GM23338 (cell line): ENCODE measurements around the gene LRP10. TPM values are rescaled to one million over a fixed set of nuclear protein-coding genes. Genes with fewer than 3 reads are reported as not detected.

Experiments
- ATAC-seq: fragments of 200-7000 bp; cut with Tn5 transposase; 3 replicates; pipeline ENCODE4 v1.9.1; 2020
- DNase-seq: peaks from one replicate; pipeline ENCODE4 v3.0.0-alpha.2; 2015; ENCODE audit warnings: low spot score
- H2AFZ ChIP-seq: fragments of 200-600 bp; sonication (generic); 2 replicates; pipeline ENCODE4 v1.8.0; 2016; ENCODE audit warnings: antibody characterized with exemption, mild to moderate bottlenecking, moderate library complexity
- H3F3A ChIP-seq: fragments of 200-600 bp; sonication (generic); replicated peaks from 2 replicates; pipeline ENCODE4 v1.8.0; 2017; ENCODE audit warnings: antibody characterized with exemption, mixed run types, low read depth
- H3K27ac ChIP-seq: fragments of 200-600 bp; sonication (generic); 2 replicates; pipeline ENCODE4 v1.6.1; 2016; ENCODE audit warnings: low read depth
- H3K27me3 ChIP-seq: fragments of 200-600 bp; sonication (generic); 2 replicates; pipeline ENCODE4 v1.8.0; 2016; ENCODE audit warnings: mild to moderate bottlenecking, mixed run types, moderate library complexity; ENCODE audit not compliant: insufficient read depth
- H3K36me3 ChIP-seq: fragments of 200-600 bp; sonication (generic); 2 replicates; pipeline ENCODE4 v1.8.0; 2016; ENCODE audit warnings: mild to moderate bottlenecking; ENCODE audit not compliant: insufficient read depth
- H3K4me1 ChIP-seq: fragments of 200-600 bp; sonication (generic); 2 replicates; pipeline ENCODE4 v1.8.0; 2016; ENCODE audit warnings: mild to moderate bottlenecking, moderate library complexity; ENCODE audit not compliant: insufficient read depth
- H3K4me2 ChIP-seq: fragments of 200-600 bp; sonication (generic); 2 replicates; pipeline ENCODE4 v1.7.1; 2017; ENCODE audit warnings: mixed run types
- H3K4me3 ChIP-seq: fragments of 200-600 bp; sonication (generic); 2 replicates; pipeline ENCODE4 v1.6.1; 2016; ENCODE audit warnings: mixed run types
- H3K79me2 ChIP-seq: fragments of 200-600 bp; sonication (generic); replicated peaks from 2 replicates; pipeline ENCODE4 v1.8.0; 2017; ENCODE audit warnings: mild to moderate bottlenecking; ENCODE audit not compliant: insufficient read depth
- H3K9me2 ChIP-seq: fragments of 200-600 bp; sonication (generic); 2 replicates; pipeline ENCODE4 v1.8.0; 2017; ENCODE audit not compliant: insufficient read depth
- H4K20me1 ChIP-seq: fragments of 200-600 bp; sonication (generic); replicated peaks from 2 replicates; pipeline ENCODE4 v1.8.0; 2017; ENCODE audit warnings: mild to moderate bottlenecking; ENCODE audit not compliant: insufficient read depth
- H3K27ac Mint-ChIP-seq: 2 replicates; pipeline ENCODE4 v1.8.0; 2020; ENCODE audit warnings: inconsistent platforms, mild to moderate bottlenecking, moderate library complexity, mixed read lengths
- H3K27me3 Mint-ChIP-seq: 3 replicates; pipeline ENCODE4 v1.8.0; 2022; ENCODE audit warnings: low read depth, mild to moderate bottlenecking, moderate library complexity, mixed read lengths, inconsistent platforms; ENCODE audit not compliant: insufficient read depth, poor library complexity
- H3K36me3 Mint-ChIP-seq: 3 replicates; pipeline ENCODE4 v1.8.0; 2021; ENCODE audit warnings: low read depth, mild to moderate bottlenecking, inconsistent platforms, moderate library complexity, mixed read lengths
- H3K4me1 Mint-ChIP-seq: 3 replicates; pipeline ENCODE4 v1.8.0; 2020; ENCODE audit warnings: mild to moderate bottlenecking, inconsistent platforms, mixed read lengths
- H3K4me3 Mint-ChIP-seq: 3 replicates; pipeline ENCODE4 v1.8.0; 2021; ENCODE audit warnings: moderate library complexity, mild to moderate bottlenecking, inconsistent platforms, mixed read lengths
- H3K9me3 Mint-ChIP-seq: 3 replicates; pipeline ENCODE4 v1.8.0; 2020; ENCODE audit warnings: moderate library complexity, mild to moderate bottlenecking, inconsistent platforms, mixed read lengths
- CREB1 ChIP-seq: fragments of 250-450 bp; sonication (Bioruptor Pico); IDR thresholded peaks from 2 replicates; pipeline ENCODE4 v1.5.0; 2020; ENCODE audit warnings: low read depth, mild to moderate bottlenecking, moderate library complexity
- ETS1 ChIP-seq: IDR thresholded peaks from 2 replicates; pipeline ENCODE4 v1.6.1; 2016; ENCODE audit warnings: antibody characterized with exemption
- EZH2 ChIP-seq: fragments of 200-600 bp; sonication (generic); IDR thresholded peaks from one replicate; pipeline ENCODE4 v1.8.0; 2017; ENCODE audit warnings: antibody characterized with exemption, mild to moderate bottlenecking, low read depth; ENCODE audit not compliant: unreplicated experiment
- EZH2phosphoT487 ChIP-seq: fragments of 200-600 bp; sonication (generic); IDR thresholded peaks from one replicate; pipeline ENCODE4 v1.8.1; 2018; ENCODE audit warnings: antibody characterized with exemption; ENCODE audit not compliant: unreplicated experiment
- JUNB ChIP-seq: IDR thresholded peaks from one replicate; pipeline ENCODE4 v1.6.1; 2016; ENCODE audit warnings: antibody characterized with exemption; ENCODE audit not compliant: unreplicated experiment
- NANOG ChIP-seq: IDR thresholded peaks from 2 replicates; pipeline ENCODE4 v1.6.1; 2016; ENCODE audit warnings: antibody characterized with exemption, borderline replicate concordance
- POLR2AphosphoS5 ChIP-seq: IDR thresholded peaks from 2 replicates; pipeline ENCODE4 v1.6.1; 2016; ENCODE audit warnings: antibody characterized with exemption, low read depth
- STAT1 ChIP-seq: IDR thresholded peaks from one replicate; pipeline ENCODE4 v1.6.1; 2016; ENCODE audit warnings: antibody characterized with exemption; ENCODE audit not compliant: unreplicated experiment
- ZNF114 ChIP-seq: fragments of 250-450 bp; sonication (Bioruptor Pico); IDR thresholded peaks from 2 replicates; pipeline ENCODE4 v1.5.0; 2020; ENCODE audit warnings: mild to moderate bottlenecking, moderate library complexity
- ZNF331 ChIP-seq: fragments of 250-450 bp; sonication (Bioruptor Pico); IDR thresholded peaks from 2 replicates; pipeline ENCODE4 v1.5.0; 2020; ENCODE audit warnings: low read depth, mild to moderate bottlenecking, moderate library complexity
- polyA plus RNA-seq: library from polyadenylated mRNA; unstranded; fragments of >200 nt; fragmentation: Nextera tagmentation; extraction: Ambion mirVana; gene quantifications from 2 replicates; pipeline ENCODE4 v1.2.1, GENCODE V29; 2016
- total RNA-seq: library from RNA; depleted of rRNA; stranded (reverse); fragments of >200 nt; shearing (Covaris generic); gene quantifications from 2 replicates; pipeline ENCODE4 v1.2.3, GENCODE V29; 2014
- TF ChIP-seq, protein P1 (sequence below): IDR thresholded peaks from one replicate; pipeline ENCODE4 v1.6.1; 2018; ENCODE audit warnings: antibody characterized with exemption; ENCODE audit not compliant: unreplicated experiment
- TF ChIP-seq, protein P2 (sequence below), 2 experiments: fragments of 200-600 bp in 1 of 2; sonication (generic) in 1 of 2; conservative IDR thresholded peaks; 2 replicates each; pipeline versions ENCODE4 v1.5.1 to v1.6.1; 2016 to 2017; ENCODE audit warnings: antibody characterized with exemption in 2 of 2, low read depth in 2 of 2, mild to moderate bottlenecking in 2 of 2, moderate library complexity in 1 of 2
- TF ChIP-seq, protein P3 (sequence below): fragments of 250-450 bp; sonication (Bioruptor Pico); IDR thresholded peaks from 2 replicates; pipeline ENCODE4 v1.5.0; 2020; ENCODE audit warnings: mild to moderate bottlenecking, moderate library complexity

The LRP10 gene
- total and polyA plus RNA-seq, 2 experiments from 2014 or later = 6.4 to 18.1 TPM

DNA sequence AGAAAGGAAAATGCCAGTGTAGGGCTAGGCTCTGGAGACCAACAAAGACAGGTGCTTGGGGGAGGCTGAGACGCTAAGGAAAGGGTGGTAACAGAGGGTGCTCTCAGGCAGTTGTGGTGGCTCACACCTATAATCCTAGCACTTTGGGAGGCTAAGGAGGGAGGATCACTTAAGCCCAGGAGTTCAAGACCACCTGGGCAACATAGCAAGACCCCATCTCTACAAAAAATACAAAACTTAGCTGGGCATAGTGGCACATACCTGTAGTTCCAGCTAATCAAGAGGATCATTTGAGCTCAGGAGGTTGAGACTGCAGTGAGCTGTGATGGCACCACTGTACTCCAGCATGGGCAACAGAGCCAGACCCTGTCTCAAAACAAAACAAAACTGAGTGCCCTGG is 23.9 kb downstream of the LRP10 start:
- Mint-ChIP-seq H3K27ac (no peak overlapping the region), H3K4me3 (no peak overlapping the region), H3K9me3 (no peaks in the 10 kb centered on the region), H3K4me1 (peaks cover 10% of the 10 kb centered on the region), H3K27me3 (peaks cover 26% of the 10 kb centered on the region), H3K36me3 (peaks cover 3% of the 10 kb centered on the region; the same call in 1 of the 3 replicates)
- ATAC-seq (no peak), DNase-seq (no peak)
- Histone ChIP-seq H3K4me3 (no peak overlapping the region), H3K27ac (no peak overlapping the region), H4K20me1 (no peaks in the 10 kb centered on the region; the same call in none of the 2 replicates), H3K4me2 (no peak overlapping the region), H3K79me2 (no peaks in the 10 kb centered on the region), H3K9me2 (no peaks in the 10 kb centered on the region), H3F3A (peaks cover 7% of the 10 kb centered on the region), H3K4me1 (peaks cover 14% of the 10 kb centered on the region), H2AFZ (no peak overlapping the region), H3K36me3 (no peaks in the 10 kb centered on the region), H3K27me3 (peaks cover 41% of the 10 kb centered on the region)
- TF ChIP-seq, protein P1, sequence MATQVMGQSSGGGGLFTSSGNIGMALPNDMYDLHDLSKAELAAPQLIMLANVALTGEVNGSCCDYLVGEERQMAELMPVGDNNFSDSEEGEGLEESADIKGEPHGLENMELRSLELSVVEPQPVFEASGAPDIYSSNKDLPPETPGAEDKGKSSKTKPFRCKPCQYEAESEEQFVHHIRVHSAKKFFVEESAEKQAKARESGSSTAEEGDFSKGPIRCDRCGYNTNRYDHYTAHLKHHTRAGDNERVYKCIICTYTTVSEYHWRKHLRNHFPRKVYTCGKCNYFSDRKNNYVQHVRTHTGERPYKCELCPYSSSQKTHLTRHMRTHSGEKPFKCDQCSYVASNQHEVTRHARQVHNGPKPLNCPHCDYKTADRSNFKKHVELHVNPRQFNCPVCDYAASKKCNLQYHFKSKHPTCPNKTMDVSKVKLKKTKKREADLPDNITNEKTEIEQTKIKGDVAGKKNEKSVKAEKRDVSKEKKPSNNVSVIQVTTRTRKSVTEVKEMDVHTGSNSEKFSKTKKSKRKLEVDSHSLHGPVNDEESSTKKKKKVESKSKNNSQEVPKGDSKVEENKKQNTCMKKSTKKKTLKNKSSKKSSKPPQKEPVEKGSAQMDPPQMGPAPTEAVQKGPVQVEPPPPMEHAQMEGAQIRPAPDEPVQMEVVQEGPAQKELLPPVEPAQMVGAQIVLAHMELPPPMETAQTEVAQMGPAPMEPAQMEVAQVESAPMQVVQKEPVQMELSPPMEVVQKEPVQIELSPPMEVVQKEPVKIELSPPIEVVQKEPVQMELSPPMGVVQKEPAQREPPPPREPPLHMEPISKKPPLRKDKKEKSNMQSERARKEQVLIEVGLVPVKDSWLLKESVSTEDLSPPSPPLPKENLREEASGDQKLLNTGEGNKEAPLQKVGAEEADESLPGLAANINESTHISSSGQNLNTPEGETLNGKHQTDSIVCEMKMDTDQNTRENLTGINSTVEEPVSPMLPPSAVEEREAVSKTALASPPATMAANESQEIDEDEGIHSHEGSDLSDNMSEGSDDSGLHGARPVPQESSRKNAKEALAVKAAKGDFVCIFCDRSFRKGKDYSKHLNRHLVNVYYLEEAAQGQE = no peak
- TF ChIP-seq EZH2 (no peak), JUNB (no peak), EZH2phosphoT487 (no peak), ETS1 (no peak), CREB1 (CRISPR knock-in tag) (no peak), ZNF114 (CRISPR knock-in tag) (no peak), POLR2AphosphoS5 (no peak), STAT1 (no peak), NANOG (no peak), ZNF331 (CRISPR knock-in tag) (no peak)
- TF ChIP-seq, protein P2, sequence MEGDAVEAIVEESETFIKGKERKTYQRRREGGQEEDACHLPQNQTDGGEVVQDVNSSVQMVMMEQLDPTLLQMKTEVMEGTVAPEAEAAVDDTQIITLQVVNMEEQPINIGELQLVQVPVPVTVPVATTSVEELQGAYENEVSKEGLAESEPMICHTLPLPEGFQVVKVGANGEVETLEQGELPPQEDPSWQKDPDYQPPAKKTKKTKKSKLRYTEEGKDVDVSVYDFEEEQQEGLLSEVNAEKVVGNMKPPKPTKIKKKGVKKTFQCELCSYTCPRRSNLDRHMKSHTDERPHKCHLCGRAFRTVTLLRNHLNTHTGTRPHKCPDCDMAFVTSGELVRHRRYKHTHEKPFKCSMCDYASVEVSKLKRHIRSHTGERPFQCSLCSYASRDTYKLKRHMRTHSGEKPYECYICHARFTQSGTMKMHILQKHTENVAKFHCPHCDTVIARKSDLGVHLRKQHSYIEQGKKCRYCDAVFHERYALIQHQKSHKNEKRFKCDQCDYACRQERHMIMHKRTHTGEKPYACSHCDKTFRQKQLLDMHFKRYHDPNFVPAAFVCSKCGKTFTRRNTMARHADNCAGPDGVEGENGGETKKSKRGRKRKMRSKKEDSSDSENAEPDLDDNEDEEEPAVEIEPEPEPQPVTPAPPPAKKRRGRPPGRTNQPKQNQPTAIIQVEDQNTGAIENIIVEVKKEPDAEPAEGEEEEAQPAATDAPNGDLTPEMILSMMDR (conservative IDR thresholded peaks at IDR 0.05; ENCODE audit: low read depth in 2 of 2) = no peak
- TF ChIP-seq, protein P3, sequence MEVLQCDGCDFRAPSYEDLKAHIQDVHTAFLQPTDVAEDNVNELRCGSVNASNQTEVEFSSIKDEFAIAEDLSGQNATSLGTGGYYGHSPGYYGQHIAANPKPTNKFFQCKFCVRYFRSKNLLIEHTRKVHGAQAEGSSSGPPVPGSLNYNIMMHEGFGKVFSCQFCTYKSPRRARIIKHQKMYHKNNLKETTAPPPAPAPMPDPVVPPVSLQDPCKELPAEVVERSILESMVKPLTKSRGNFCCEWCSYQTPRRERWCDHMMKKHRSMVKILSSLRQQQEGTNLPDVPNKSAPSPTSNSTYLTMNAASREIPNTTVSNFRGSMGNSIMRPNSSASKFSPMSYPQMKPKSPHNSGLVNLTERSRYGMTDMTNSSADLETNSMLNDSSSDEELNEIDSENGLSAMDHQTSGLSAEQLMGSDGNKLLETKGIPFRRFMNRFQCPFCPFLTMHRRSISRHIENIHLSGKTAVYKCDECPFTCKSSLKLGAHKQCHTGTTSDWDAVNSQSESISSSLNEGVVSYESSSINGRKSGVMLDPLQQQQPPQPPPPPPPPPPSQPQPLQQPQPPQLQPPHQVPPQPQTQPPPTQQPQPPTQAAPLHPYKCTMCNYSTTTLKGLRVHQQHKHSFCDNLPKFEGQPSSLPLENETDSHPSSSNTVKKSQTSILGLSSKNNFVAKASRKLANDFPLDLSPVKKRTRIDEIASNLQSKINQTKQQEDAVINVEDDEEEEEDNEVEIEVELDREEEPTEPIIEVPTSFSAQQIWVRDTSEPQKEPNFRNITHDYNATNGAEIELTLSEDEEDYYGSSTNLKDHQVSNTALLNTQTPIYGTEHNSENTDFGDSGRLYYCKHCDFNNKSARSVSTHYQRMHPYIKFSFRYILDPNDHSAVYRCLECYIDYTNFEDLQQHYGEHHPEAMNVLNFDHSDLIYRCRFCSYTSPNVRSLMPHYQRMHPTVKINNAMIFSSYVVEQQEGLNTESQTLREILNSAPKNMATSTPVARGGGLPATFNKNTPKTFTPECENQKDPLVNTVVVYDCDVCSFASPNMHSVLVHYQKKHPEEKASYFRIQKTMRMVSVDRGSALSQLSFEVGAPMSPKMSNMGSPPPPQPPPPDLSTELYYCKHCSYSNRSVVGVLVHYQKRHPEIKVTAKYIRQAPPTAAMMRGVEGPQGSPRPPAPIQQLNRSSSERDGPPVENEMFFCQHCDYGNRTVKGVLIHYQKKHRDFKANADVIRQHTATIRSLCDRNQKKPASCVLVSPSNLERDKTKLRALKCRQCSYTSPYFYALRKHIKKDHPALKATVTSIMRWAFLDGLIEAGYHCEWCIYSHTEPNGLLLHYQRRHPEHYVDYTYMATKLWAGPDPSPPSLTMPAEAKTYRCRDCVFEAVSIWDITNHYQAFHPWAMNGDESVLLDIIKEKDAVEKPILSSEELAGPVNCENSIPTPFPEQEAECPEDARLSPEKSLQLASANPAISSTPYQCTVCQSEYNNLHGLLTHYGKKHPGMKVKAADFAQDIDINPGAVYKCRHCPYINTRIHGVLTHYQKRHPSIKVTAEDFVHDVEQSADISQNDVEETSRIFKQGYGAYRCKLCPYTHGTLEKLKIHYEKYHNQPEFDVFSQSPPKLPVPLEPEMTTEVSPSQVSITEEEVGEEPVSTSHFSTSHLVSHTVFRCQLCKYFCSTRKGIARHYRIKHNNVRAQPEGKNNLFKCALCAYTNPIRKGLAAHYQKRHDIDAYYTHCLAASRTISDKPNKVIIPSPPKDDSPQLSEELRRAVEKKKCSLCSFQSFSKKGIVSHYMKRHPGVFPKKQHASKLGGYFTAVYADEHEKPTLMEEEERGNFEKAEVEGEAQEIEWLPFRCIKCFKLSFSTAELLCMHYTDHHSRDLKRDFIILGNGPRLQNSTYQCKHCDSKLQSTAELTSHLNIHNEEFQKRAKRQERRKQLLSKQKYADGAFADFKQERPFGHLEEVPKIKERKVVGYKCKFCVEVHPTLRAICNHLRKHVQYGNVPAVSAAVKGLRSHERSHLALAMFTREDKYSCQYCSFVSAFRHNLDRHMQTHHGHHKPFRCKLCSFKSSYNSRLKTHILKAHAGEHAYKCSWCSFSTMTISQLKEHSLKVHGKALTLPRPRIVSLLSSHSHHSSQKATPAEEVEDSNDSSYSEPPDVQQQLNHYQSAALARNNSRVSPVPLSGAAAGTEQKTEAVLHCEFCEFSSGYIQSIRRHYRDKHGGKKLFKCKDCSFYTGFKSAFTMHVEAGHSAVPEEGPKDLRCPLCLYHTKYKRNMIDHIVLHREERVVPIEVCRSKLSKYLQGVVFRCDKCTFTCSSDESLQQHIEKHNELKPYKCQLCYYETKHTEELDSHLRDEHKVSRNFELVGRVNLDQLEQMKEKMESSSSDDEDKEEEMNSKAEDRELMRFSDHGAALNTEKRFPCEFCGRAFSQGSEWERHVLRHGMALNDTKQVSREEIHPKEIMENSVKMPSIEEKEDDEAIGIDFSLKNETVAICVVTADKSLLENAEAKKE (CRISPR knock-in tag) = no peak
